Measurements from ENCODE around the gene AGER. TPM values are rescaled to one million over a fixed set of nuclear protein-coding genes. Genes with fewer than 3 reads are reported as not detected.

AGER gene
- total and polyA plus RNA-seq, 2 donors (not counting 3 experiments of a cell fraction or from before 2014, with no cell fraction given) = 5.1 to 18.5 TPM

DNA sequence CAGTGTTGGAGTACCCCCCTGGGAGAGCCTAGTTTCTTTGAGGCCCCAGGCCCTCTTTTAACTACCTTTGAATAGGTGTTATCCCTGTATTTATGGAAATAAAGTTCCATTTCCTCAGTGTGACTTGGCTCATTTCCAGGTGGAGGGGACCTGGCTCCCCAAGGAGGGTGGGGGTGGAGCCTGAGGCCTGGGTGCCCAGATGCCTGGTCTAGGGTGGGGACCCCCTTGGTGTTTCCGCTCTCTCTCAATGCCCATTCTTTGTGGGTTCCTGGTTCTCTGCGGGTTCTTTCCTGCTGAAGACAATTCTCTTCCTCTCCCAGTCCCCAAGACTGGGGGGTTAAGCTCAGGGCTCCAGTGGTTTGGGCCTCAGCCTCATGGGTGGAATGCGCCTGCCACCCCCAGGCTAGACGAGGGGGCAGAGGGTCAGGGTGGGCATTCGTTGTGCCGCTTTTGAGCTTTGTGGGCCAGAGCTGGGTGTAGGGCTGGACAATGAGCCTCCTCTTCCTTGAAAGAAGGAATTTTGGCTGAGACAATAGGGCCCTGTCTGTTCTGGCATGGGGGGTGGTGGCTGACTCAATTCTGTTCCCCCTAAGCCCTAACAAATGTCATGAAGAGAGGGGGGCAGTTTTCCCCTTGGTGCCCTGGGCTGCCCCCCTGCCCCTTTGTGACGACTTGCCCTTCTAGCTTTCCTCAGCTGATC is 20.3 kb downstream of the AGER start:
- ChIA-PET POLR2A (no interaction called here), CTCF (interaction anchor here (1.1 kb wide), 2 partner anchors 34 to 46 kb away, joined by 3 to 4 read pairs; partner anchors contain the start of gene FKBPL)
- DNase-seq (ENCODE audit: low read depth, low spot score) (no peak), FAIRE-seq (no peak)
- intact Hi-C loops (cut with micrococcal nuclease) = no loop called here
- Histone ChIP-seq H3K27ac (ENCODE audit: insufficient read depth, low read depth, low read length) (no peak overlapping the region), H3K27me3 (ENCODE audit: control insufficient read depth in 2 of 2, insufficient read depth in 2 of 2, low read length in 2 of 2) (no peaks in the 10 kb centered on the region), H3K4me2 (ENCODE audit: insufficient read depth, low read length) (no peak overlapping the region), H4K20me1 (replicated peaks; ENCODE audit: control insufficient read depth, extremely low read depth, insufficient read depth, low read length) (no peaks in the 10 kb centered on the region), H3K9me3 (replicated peaks; ENCODE audit: control insufficient read depth, insufficient read depth, low read length) (no peaks in the 10 kb centered on the region), H3K36me3 (ENCODE audit: control insufficient read depth in 2 of 2, extremely low read depth in 1 of 2, insufficient read depth in 2 of 2, low read length in 2 of 2) (peaks cover 7 to 9% of the 10 kb centered on the region in 2 experiments), H3K4me1 (ENCODE audit: control insufficient read depth, extremely low read depth, insufficient read depth, low read length) (no peaks in the 10 kb centered on the region), H3K4me3 (replicated peaks in 1 of 3; ENCODE audit: insufficient read depth in 1 of 3, low read depth in 1 of 3, low read length in 3 of 3) (no peak overlapping the region), H3K9me1 (replicated peaks; ENCODE audit: control insufficient read depth, extremely low read depth, insufficient read depth, low read length) (no peaks in the 10 kb centered on the region), H3K9ac (replicated peaks; ENCODE audit: extremely low read depth, insufficient read depth, low read length) (no peak overlapping the region), H3K79me2 (ENCODE audit: control insufficient read depth, insufficient read depth, low read length) (no peaks in the 10 kb centered on the region), H2AFZ (ENCODE audit: low read depth, low read length) (no peak overlapping the region)
- dilution Hi-C loops (cut with MboI; ENCODE audit: extremely low pct_ligation_motif_present, low sequenced_read_pairs) = no loop called here
- TF ChIP-seq FOS (IDR thresholded peaks at IDR 0.05; ENCODE audit: borderline replicate concordance, insufficient read depth, low read length) (no peak), MYC (IDR thresholded peaks at IDR 0.05; ENCODE audit: low read depth, low read length) (no peak), POLR2A (IDR thresholded peaks at IDR 0.05; ENCODE audit: low read depth, low read length) (no peak), POLR2AphosphoS5 (IDR thresholded peaks at IDR 0.05; ENCODE audit: insufficient read depth, low read depth, low read length) (no peak), GATA2 (IDR thresholded peaks at IDR 0.05; ENCODE audit: insufficient read depth, insufficient read length, low read depth, low read length) (no peak), JUN (IDR thresholded peaks at IDR 0.05; ENCODE audit: borderline replicate concordance, insufficient read depth, insufficient read length, low read depth) (no peak), EZH2 (IDR thresholded peaks at IDR 0.05; ENCODE audit: borderline replicate concordance, low read depth, low read length, severe bottlenecking) (no peak)
- TF ChIP-seq, protein P1, sequence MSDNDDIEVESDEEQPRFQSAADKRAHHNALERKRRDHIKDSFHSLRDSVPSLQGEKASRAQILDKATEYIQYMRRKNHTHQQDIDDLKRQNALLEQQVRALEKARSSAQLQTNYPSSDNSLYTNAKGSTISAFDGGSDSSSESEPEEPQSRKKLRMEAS (IDR thresholded peaks at IDR 0.05; ENCODE audit: insufficient read depth, insufficient read length) = no peak
- TF ChIP-seq, protein P2, sequence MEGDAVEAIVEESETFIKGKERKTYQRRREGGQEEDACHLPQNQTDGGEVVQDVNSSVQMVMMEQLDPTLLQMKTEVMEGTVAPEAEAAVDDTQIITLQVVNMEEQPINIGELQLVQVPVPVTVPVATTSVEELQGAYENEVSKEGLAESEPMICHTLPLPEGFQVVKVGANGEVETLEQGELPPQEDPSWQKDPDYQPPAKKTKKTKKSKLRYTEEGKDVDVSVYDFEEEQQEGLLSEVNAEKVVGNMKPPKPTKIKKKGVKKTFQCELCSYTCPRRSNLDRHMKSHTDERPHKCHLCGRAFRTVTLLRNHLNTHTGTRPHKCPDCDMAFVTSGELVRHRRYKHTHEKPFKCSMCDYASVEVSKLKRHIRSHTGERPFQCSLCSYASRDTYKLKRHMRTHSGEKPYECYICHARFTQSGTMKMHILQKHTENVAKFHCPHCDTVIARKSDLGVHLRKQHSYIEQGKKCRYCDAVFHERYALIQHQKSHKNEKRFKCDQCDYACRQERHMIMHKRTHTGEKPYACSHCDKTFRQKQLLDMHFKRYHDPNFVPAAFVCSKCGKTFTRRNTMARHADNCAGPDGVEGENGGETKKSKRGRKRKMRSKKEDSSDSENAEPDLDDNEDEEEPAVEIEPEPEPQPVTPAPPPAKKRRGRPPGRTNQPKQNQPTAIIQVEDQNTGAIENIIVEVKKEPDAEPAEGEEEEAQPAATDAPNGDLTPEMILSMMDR (IDR thresholded peaks at IDR 0.05; ENCODE audit: extremely low read depth in 1 of 2, insufficient read depth in 1 of 2, low read depth in 1 of 2, low read length in 2 of 2) = no peak
- BruUV-seq (replicated peaks) = no TSS peak

Measured in endothelial cell of umbilical vein (primary cell).